Stimulated activated CD4-positive, alpha-beta T cell treated with anti-CD3 and anti-CD28 coated beads, TNF-alpha, amount 100 ng/mL, for 48 hours (primary cell): ENCODE data around the gene HPSE2.

ENCODE experiments used
- DNase-seq, 3 donors: peaks; one replicate each; pipeline ENCODE4 v3.0.0-alpha.2; 2020; ENCODE audit warnings: low read depth in 3 of 3

Gene HPSE2

DNA sequence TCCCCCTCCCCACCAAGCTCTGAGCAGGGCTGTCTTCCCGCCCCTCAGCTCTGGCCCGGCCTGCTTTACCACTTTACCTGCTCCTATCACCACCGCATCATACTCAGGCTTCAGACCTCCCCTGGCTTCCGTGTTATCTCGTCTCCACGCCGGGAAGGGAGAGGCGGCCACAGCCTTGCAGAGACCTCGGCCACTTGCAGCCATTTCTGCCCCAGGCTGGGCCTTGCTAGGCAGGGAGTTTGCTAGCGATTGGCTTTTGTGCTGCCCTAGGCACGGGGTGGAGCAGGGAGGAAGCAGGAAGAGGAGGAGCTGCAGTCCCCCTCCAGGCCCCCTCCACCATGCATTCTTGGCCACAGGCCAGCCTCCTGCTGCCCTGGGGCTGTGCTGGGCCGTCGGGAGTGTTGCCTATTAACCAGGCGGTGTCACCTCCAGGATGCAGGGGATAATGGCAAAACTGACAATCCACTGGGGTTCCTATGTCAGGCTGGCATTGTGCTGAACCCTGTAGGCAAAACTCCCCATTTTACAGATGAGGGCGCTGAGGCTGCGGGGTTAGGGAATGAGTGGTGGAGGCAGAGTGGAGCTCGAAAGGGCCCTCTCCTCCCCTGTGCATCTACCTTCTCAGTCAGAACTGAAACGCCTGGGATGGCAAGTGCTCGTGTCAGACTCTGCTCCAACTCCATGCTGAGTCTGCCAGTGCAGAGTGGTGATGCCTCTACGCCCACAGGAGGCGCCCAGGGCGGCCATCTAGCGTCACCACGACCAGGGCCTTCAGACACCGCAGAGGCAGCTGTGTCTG, 820.5 kb downstream of the HPSE2 start, which contains the start of gene PYROXD2:
TSS of gene PYROXD2 (minus strand) at position 251 of the 799 bp plus-strand sequence. CDS start at position 204, 47 bp downstream.
- DNase-seq: no peak

DNA sequence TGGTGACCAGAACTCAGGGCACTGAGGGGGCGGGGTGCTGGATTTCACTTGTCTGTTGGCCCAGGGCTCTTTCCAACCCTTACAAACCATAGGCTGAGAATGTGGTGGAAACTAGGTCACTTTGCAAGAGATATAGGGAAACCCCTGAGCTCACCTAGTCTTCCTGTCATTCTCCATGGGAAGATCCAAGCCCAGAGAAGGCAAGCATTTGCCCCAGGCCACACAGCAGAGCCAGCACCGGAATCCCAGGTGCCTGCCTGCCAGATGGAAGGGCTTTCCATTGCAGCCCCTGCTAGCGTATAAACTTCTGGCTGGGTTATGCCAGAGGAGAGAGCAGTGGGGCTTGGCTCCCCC, 821.1 kb downstream of the HPSE2 start:
- no peak for DNase-seq

DNA sequence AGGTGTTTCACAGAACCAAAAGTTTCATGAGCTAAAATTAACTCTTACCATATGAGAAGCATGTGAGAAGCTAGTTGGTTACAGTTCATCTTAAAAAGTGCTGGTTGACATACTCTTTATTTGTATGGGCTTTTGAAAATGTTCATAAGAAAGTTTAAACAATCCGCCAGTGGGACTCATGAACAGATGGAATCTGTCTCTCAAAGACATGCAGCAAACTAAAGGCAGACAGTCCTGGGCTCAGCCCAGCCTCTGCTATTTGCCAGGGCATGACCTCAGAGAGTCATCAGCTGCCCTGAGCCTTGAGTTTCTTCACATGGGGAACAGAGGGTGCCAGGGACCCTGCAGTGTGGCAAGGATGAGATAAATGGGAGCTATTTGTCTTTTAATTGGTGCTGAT, 823.9 kb downstream of the HPSE2 start:
- DNase-seq: no peak

- DNase-seq: no peak
Observed at GRCh38 chr10:98411166-98411565, 824.5 kb downstream of the HPSE2 start.

DNA sequence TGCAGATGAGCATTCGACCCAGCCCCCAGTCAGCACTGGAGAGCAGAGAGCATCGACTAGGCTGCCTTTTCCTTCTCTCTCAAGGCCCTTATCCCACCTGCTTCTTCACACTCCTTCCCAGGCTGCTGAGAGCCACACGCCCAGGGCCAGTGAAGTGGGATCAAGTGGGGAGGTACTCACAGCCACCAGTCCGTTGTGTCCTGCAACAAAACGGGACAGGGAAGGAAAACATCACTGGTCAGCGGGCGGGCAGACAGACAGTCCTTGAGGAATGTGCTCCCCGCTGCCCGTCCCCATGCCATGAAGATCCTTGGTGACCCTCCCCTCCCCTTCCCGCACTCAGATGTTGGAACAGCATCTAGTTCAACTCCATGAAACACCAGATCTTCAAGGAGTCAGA, 824.9 kb downstream of the HPSE2 start:
- DNase-seq: no peak

GRCh38 chr10:98410135-98410743, 825.4 kb downstream of the HPSE2 start:
- DNase-seq: no peak

DNA sequence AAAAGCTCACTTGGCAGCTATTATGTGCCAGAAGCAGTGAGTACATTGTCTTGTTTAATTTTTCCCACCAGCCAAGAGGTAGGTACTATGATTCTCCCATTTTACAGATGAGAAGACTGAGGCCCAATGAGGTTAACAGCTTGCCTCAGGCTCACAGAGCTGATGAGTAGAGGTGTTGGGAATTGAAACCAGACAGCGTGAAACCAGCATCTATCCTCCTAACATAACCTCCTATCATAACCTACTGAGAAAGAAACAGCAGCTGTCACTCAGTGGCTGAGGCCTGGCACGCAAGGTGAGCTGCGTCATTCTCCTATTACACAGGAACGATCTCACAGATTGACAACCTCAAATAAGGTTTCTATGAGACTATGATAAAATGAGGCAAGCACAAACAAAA, 826.9 kb downstream of the HPSE2 start:
- DNase-seq: no peak

- no peak for DNase-seq
Observed at GRCh38 chr10:98407744-98408241, 827.9 kb downstream of the HPSE2 start.
